Measurements from ENCODE around the gene INTS4.

DNA sequence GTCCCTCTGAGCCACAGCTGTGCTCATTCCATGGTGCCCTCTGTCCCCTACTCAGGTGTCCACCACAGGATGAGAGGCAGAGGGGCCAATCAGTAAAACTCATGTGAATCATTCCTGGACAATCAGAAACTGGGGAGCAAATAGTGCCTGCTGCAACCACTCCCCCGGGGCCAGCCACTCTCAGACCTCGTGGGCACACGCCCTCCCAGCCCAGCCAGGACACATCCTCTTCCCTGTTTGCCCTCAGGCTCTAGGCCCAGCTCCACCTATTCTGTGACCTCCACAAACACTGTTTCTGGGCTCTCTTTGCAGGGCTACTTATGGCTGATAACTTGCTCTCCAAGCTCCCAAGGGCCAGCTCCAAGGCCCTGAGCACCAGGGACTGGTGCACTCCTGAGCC is 42.6 kb upstream of the INTS4 start:
- TF ChIP-seq, protein P1, sequence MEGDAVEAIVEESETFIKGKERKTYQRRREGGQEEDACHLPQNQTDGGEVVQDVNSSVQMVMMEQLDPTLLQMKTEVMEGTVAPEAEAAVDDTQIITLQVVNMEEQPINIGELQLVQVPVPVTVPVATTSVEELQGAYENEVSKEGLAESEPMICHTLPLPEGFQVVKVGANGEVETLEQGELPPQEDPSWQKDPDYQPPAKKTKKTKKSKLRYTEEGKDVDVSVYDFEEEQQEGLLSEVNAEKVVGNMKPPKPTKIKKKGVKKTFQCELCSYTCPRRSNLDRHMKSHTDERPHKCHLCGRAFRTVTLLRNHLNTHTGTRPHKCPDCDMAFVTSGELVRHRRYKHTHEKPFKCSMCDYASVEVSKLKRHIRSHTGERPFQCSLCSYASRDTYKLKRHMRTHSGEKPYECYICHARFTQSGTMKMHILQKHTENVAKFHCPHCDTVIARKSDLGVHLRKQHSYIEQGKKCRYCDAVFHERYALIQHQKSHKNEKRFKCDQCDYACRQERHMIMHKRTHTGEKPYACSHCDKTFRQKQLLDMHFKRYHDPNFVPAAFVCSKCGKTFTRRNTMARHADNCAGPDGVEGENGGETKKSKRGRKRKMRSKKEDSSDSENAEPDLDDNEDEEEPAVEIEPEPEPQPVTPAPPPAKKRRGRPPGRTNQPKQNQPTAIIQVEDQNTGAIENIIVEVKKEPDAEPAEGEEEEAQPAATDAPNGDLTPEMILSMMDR (optimal IDR thresholded peaks at IDR 0.05 in 1 of 3, IDR thresholded peaks at IDR 0.05 in 1 of 3, conservative IDR thresholded peaks at IDR 0.05 in 1 of 3; ENCODE audit: extremely low read depth in 1 of 3, insufficient read depth in 2 of 3, low read length in 3 of 3): no peak
- TF ChIP-seq EZH2 (IDR thresholded peaks at IDR 0.05; ENCODE audit: low read length): no peak
